ENCODE data around the gene TGDS. TPM values are rescaled to one million over a fixed set of nuclear protein-coding genes. Genes with fewer than 3 reads are reported as not detected.

The TGDS gene
- total RNA-seq, 2 experiments from 2014 or later: 7.7 to 8.0 TPM

- peak overlapping the region; percentile 71; the same call in 1 of the 2 replicates for H2AFZ ChIP-seq (ENCODE audit: low read length)
- no peak overlapping the region for H3K4me3 ChIP-seq (ENCODE audit: low read depth, low read length, poor library complexity, severe bottlenecking)
- no peaks in the 10 kb centered on the region for H3K9me2 ChIP-seq (ENCODE audit: insufficient read depth, low read length)
- POLR2A ChIA-PET: interaction anchor here (1.2 kb wide), 1 partner anchor 46 kb away, joined by 5 read pairs; the partner anchor contains the start of gene TGDS
- intact Hi-C loops (cut with micrococcal nuclease; ENCODE audit: unreplicated experiment): no loop called here
- H3K9me3 ChIP-seq (ENCODE audit: low read length): no peaks in the 10 kb centered on the region
- TF ChIP-seq EZH2phosphoT487 (IDR thresholded peaks at IDR 0.05; ENCODE audit: borderline replicate concordance, low read depth, low read length): no peak
- no peak for DNase-seq (ENCODE audit: low spot score)
- no peaks in the 10 kb centered on the region for H3K36me3 ChIP-seq (ENCODE audit: insufficient read depth, low read length)
- peak overlapping the region; percentile 89; the same call in 1 of the 2 replicates for H3K4me2 ChIP-seq (ENCODE audit: low read length)
- no peak overlapping the region for H3K27ac ChIP-seq (ENCODE audit: low read depth, low read length, poor library complexity, severe bottlenecking)
- H3K79me2 ChIP-seq (ENCODE audit: insufficient read depth, low read depth, low read length): no peaks in the 10 kb centered on the region
- H3K4me1 ChIP-seq (ENCODE audit: insufficient read depth, low read length, poor library complexity, severe bottlenecking): peaks cover 8% of the 10 kb centered on the region
- CTCF ChIA-PET (ENCODE audit: unreplicated experiment): no interaction called here
- no peaks in the 10 kb centered on the region for H4K20me1 ChIP-seq (ENCODE audit: insufficient read depth, low read length)
- BruUV-seq (replicated peaks): no TSS peak
These were observed 45.8 kb downstream of the TGDS start for GRCh38 chr13:94550062-94550738.

- DNase-seq (ENCODE audit: low spot score): peak; percentile 85
- Histone ChIP-seq H3K27ac (ENCODE audit: low read depth, low read length, poor library complexity, severe bottlenecking) (peak overlapping the region; percentile 64), H3K4me3 (ENCODE audit: low read depth, low read length, poor library complexity, severe bottlenecking) (peak overlapping the region; percentile 66), H3K4me2 (ENCODE audit: low read length) (peak overlapping the region; percentile 89), H3K9me3 (ENCODE audit: low read length) (no peaks in the 10 kb centered on the region), H3K9me2 (ENCODE audit: insufficient read depth, low read length) (no peaks in the 10 kb centered on the region), H3K36me3 (ENCODE audit: insufficient read depth, low read length) (no peaks in the 10 kb centered on the region), H4K20me1 (ENCODE audit: insufficient read depth, low read length) (no peaks in the 10 kb centered on the region), H3K79me2 (ENCODE audit: insufficient read depth, low read depth, low read length) (no peaks in the 10 kb centered on the region), H2AFZ (ENCODE audit: low read length) (peak overlapping the region; percentile 71), H3K4me1 (ENCODE audit: insufficient read depth, low read length, poor library complexity, severe bottlenecking) (peaks cover 8% of the 10 kb centered on the region)
- ChIA-PET POLR2A (interaction anchor here (1.2 kb wide), 1 partner anchor 46 kb away, joined by 5 read pairs; the partner anchor contains the start of gene TGDS), CTCF (ENCODE audit: unreplicated experiment) (interaction anchor here (0.6 kb wide), 1 partner anchor 31 kb away, joined by 3 read pairs; no protein-coding TSS in a partner anchor)
- TSS peak; percentile 69 for BruUV-seq (replicated peaks)
- TF ChIP-seq EZH2phosphoT487 (IDR thresholded peaks at IDR 0.05; ENCODE audit: borderline replicate concordance, low read depth, low read length): no peak
- no peak; the same call in 1 of the 2 replicates for TF ChIP-seq CTCF (conservative IDR thresholded peaks at IDR 0.05; ENCODE audit: low read length)
- intact Hi-C loops (cut with micrococcal nuclease; ENCODE audit: unreplicated experiment): loop anchor here (5.0 kb wide), 1 partner anchor 53 kb away; the partner anchor contains the start of gene GPR180
These were observed 46.5 kb downstream of the TGDS start for GRCh38 chr13:94549232-94550061.

GRCh38 chr13:94548821-94549231 lies 47.1 kb downstream of the TGDS start:
- CTCF ChIA-PET (ENCODE audit: unreplicated experiment): interaction anchor here (0.6 to 0.8 kb wide), 2 partner anchors 32 to 44 kb away, joined by 3 read pairs; no protein-coding TSS in a partner anchor
- H3K79me2 ChIP-seq (ENCODE audit: insufficient read depth, low read depth, low read length): no peaks in the 10 kb centered on the region
- no peaks in the 10 kb centered on the region for H3K9me2 ChIP-seq (ENCODE audit: insufficient read depth, low read length)
- no peaks in the 10 kb centered on the region for H3K36me3 ChIP-seq (ENCODE audit: insufficient read depth, low read length)
- H3K4me2 ChIP-seq (ENCODE audit: low read length): peak overlapping the region; percentile 89
- POLR2A ChIA-PET: interaction anchor here (1.2 kb wide), 1 partner anchor 47 kb away, joined by 5 read pairs; the partner anchor contains the start of gene TGDS
- H3K4me3 ChIP-seq (ENCODE audit: low read depth, low read length, poor library complexity, severe bottlenecking): peak overlapping the region; percentile 66
- BruUV-seq (replicated peaks): no TSS peak
- H3K4me1 ChIP-seq (ENCODE audit: insufficient read depth, low read length, poor library complexity, severe bottlenecking): peaks cover 8% of the 10 kb centered on the region
- no peaks in the 10 kb centered on the region for H3K9me3 ChIP-seq (ENCODE audit: low read length)
- intact Hi-C loops (cut with micrococcal nuclease; ENCODE audit: unreplicated experiment): loop anchor here (5.0 kb wide), 1 partner anchor 53 kb away; the partner anchor contains the start of gene GPR180
- H3K27ac ChIP-seq (ENCODE audit: low read depth, low read length, poor library complexity, severe bottlenecking): peak overlapping the region; percentile 64
- no peaks in the 10 kb centered on the region for H4K20me1 ChIP-seq (ENCODE audit: insufficient read depth, low read length)
- TF ChIP-seq EZH2phosphoT487 (IDR thresholded peaks at IDR 0.05; ENCODE audit: borderline replicate concordance, low read depth, low read length) (no peak), CTCF (conservative IDR thresholded peaks at IDR 0.05; ENCODE audit: low read length) (peak; percentile 40)
- peak; percentile 52 for DNase-seq (ENCODE audit: low spot score)
- H2AFZ ChIP-seq (ENCODE audit: low read length): peak overlapping the region; percentile 71

Data from OCI-LY7 (cell line).